ENCODE results near the gene RBBP9. TPM values are rescaled to one million over a fixed set of nuclear protein-coding genes. Genes with fewer than 3 reads are reported as not detected.

Gene RBBP9
- total RNA-seq = 21.1 TPM

DNA sequence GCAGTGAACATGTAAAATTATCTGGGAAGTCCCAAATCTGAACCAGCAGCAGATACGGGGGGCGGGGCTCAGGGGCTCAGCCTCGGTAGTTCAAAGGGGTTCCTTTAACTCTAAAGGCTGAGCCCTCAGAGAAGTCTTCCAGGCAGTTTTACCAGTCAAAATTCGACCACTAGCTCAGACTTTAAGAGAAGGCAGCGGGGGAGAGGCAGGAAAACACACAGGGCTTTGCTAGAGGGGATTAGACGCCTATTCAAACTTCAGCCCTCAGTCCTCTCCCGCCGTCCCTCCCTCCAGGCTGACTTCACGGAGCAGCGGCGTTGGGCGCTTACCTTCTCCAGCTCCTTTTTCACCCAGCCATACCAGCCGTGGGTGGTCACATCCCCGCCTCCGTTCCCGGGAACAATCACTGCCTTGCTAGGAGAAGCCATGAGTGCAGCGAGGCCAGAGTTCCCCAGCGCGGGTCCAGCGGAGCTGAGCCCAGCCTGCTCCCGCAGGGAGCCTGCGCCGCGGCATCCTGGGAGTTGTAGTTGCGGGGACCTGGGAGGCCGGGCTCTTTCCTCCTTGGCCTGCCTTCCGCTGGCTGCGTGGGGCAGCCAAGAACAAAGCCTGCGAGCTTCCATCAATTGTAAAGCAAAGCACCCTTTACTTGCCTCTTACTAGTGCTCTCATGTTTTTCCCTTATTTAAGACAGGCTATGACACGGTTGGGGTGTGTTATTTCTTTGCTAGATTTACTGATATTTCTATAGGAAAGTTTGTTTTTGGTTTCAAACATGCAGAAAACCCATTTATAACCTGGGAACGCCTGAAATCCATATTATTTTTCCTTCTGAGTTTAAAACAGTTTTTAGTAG, at the start of gene RBBP9:
RBBP9 (minus strand) TSS at position 486 of the 853 bp plus-strand sequence; CDS start at position 428, 58 bp downstream.

DNA sequence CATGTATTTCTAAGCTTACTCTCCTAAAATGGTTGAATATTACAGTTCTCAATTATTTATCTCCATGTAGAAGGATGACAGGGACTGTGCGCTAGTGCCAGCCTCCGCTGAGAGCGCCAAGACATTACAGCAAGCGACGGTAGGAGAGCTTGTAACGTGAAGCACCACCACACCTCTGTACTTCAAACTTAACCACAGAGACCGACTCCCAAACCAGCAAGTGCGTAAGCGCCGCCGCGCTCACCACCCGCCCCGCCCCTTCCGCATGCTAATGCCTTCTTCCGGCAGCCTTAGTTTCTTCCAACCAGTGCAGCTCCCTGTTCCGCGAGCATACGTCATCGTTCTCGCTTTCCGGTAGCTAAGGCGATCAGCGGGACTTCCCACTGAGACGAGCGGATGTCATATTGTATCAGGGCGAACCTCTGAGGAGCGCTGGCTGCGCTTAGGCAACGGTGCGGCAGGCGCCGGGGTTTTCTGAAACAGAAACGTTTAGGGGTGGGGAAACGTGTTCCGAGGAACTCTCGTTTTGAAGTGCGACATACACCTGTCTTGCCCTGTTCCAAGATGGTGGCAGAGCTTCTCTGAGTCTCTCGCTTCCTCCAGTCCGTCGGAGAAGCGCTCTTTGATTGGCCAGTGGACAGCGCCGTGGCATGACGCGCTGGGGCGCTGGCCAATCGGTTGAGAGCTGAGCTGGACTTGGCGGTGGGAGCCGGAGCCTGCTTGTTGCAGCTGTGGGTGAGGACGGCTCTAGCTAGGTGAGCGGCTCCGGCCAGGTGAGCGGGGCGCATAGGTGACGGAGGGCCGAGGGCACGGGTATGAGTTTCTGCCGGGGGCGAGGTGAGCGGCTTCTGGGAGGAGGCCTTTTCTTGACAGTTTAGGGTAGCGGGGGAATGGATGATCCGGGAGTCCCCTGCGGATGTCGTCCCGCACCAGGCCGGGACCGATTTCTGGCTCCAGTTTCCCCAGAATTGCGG, 10.5 kb upstream of the RBBP9 start, which contains the start of gene SEC23B:
SEC23B (plus strand) TSS at position 723 of the 974 bp plus-strand sequence. CDS start 2,896 bp downstream, outside the sequence.

GRCh38 chr20:18466894-18467730, 29.9 kb downstream of the RBBP9 start, which contains the start of the genes DZANK1 and POLR3F:
TSS of gene DZANK1 (minus strand) at chr20:18467030. CDS start at chr20:18465358, 1,672 bp downstream.
TSS of gene POLR3F (plus strand) at chr20:18467390. CDS start at chr20:18467507, 117 bp downstream.

Small RNAs within 50 kb of the gene (small RNA-seq; reads per million reads assigned to genes)
- gene MIR3192 (ENCODE audit: low replicate concordance) = not detected

Other genes starting within 250 kb of the RBBP9 start
- 27.5 TPM for gene ZNF133, start 208.7 kb downstream of the RBBP9 start, total RNA-seq
- 5.4 TPM for gene DZANK1, start 30.2 kb downstream of the RBBP9 start, total RNA-seq
- 22.1 TPM for gene POLR3F, start 29.8 kb downstream of the RBBP9 start, total RNA-seq
- gene SEC23B, start 10.7 kb upstream of the RBBP9 start, total RNA-seq = 58.0 TPM
- gene SMIM26, start 70.2 kb upstream of the RBBP9 start, total RNA-seq = 155 TPM
- gene DTD1, start 90.8 kb upstream of the RBBP9 start, total RNA-seq = 29.0 TPM